GM19351 (cell line): ENCODE data around the gene MISP.

Source experiments
- ATAC-seq: cut with Tn5 transposase; IDR thresholded peaks from one replicate; pipeline ENCODE4 v1.9.1; 2021; ENCODE audit warnings: mild to moderate bottlenecking, moderate library complexity; ENCODE audit not compliant: unreplicated experiment

Gene MISP

GRCh38 chr19:806815-807421, 56.0 kb downstream of the MISP start:
- no peak for ATAC-seq

GRCh38 chr19:807627-808422, 56.9 kb downstream of the MISP start:
- ATAC-seq: no peak

- no peak for ATAC-seq
Observed at GRCh38 chr19:808423-808775, 57.5 kb downstream of the MISP start.

- no peak for ATAC-seq
Observed at GRCh38 chr19:810077-810855, 59.4 kb downstream of the MISP start.

- no peak for ATAC-seq
Observed at GRCh38 chr19:810883-811489, 60.1 kb downstream of the MISP start.

- ATAC-seq: no peak
Observed at GRCh38 chr19:811506-812048, 60.7 kb downstream of the MISP start.

GRCh38 chr19:812049-812746, 61.3 kb downstream of the MISP start:
- no peak for ATAC-seq

- ATAC-seq: no peak
Observed at GRCh38 chr19:812747-813218, 61.9 kb downstream of the MISP start.

- no peak for ATAC-seq
Observed at GRCh38 chr19:813219-814151, 62.6 kb downstream of the MISP start.
